ENCODE results near the gene TMEM86A.

TMEM86A gene

DNA sequence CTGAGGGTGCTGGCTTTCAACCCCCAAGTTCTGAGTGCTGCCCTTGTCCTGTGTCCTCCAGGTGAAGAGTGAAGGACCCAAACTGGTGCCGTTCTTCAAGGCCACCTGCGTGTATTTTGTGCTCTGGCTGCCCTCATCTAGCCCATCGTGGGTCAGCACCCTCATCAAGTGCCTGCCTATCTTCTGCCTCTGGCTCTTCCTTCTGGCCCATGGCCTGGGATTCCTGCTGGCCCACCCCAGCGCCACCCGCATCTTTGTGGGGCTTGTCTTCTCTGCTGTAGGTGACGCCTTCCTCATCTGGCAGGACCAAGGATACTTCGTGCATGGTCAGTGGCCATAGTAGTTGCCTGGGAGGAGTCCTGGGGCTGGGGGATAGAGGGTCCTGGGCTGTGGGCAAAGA is 2.3 kb downstream of the TMEM86A start:
- Histone ChIP-seq H3K36me3 (no peaks in the 10 kb centered on the region), H3K9me3 (no peaks in the 10 kb centered on the region), H3K27ac (no peak overlapping the region), H3K27me3 (peaks cover 97% of the 10 kb centered on the region), H3K4me3 (ENCODE audit: low read depth in 1 of 2, low read length in 1 of 2) (no peak overlapping the region), H3K4me1 (ENCODE audit: control insufficient read depth in 1 of 2, insufficient read depth in 1 of 2, low read depth in 1 of 2, low read length in 1 of 2) (peaks cover 6 to 18% of the 10 kb centered on the region in 2 experiments)
- TF ChIP-seq, protein P1, sequence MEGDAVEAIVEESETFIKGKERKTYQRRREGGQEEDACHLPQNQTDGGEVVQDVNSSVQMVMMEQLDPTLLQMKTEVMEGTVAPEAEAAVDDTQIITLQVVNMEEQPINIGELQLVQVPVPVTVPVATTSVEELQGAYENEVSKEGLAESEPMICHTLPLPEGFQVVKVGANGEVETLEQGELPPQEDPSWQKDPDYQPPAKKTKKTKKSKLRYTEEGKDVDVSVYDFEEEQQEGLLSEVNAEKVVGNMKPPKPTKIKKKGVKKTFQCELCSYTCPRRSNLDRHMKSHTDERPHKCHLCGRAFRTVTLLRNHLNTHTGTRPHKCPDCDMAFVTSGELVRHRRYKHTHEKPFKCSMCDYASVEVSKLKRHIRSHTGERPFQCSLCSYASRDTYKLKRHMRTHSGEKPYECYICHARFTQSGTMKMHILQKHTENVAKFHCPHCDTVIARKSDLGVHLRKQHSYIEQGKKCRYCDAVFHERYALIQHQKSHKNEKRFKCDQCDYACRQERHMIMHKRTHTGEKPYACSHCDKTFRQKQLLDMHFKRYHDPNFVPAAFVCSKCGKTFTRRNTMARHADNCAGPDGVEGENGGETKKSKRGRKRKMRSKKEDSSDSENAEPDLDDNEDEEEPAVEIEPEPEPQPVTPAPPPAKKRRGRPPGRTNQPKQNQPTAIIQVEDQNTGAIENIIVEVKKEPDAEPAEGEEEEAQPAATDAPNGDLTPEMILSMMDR (IDR thresholded peaks at IDR 0.05): no peak

DNA sequence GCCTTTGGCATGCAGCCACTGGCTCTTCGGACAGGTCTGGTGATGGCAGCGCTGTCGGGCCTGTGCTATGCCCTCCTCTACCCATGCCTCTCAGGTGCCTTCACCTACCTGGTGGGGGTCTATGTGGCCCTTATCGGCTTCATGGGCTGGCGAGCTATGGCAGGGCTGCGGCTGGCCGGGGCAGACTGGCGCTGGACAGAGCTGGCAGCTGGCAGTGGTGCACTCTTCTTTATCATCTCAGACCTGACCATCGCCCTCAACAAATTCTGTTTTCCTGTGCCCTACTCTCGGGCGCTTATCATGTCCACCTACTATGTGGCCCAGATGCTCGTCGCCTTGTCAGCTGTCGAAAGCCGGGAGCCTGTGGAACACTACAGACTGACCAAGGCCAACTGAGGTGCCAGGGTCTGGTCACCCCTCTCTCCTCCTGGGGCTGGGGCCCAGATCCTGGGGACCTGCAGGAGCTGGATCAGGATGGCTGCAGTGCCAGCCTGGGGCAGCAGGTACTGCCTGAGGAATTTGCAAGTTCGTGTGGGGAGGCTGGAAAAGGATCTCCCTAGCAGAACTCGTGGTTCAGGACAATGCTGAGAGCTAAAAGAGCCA is 3.1 kb downstream of the TMEM86A start:
- H3K27me3 ChIP-seq: peaks cover 99% of the 10 kb centered on the region
- H3K27ac ChIP-seq: no peak overlapping the region
- TF ChIP-seq, protein P1 (IDR thresholded peaks at IDR 0.05): no peak
- H3K36me3 ChIP-seq: no peaks in the 10 kb centered on the region
- H3K4me3 ChIP-seq (ENCODE audit: low read depth in 1 of 2, low read length in 1 of 2): no peak overlapping the region
- no peaks in the 10 kb centered on the region for H3K9me3 ChIP-seq
- H3K4me1 ChIP-seq (ENCODE audit: control insufficient read depth in 1 of 2, insufficient read depth in 1 of 2, low read depth in 1 of 2, low read length in 1 of 2): peaks cover 6 to 18% of the 10 kb centered on the region in 2 experiments

- Histone ChIP-seq H3K36me3 (no peaks in the 10 kb centered on the region), H3K4me3 (ENCODE audit: low read depth in 1 of 2, low read length in 1 of 2) (no peak overlapping the region), H3K4me1 (ENCODE audit: control insufficient read depth in 1 of 2, insufficient read depth in 1 of 2, low read depth in 1 of 2, low read length in 1 of 2) (peaks cover 6 to 18% of the 10 kb centered on the region in 2 experiments), H3K9me3 (no peaks in the 10 kb centered on the region), H3K27ac (no peak overlapping the region), H3K27me3 (peaks cover 99% of the 10 kb centered on the region)
- TF ChIP-seq, protein P1 (IDR thresholded peaks at IDR 0.05): no peak
Observed at GRCh38 chr11:18703001-18703763, 4.6 kb downstream of the TMEM86A start.

GRCh38 chr11:18704045-18704645 is 5.6 kb downstream of the TMEM86A start:
- no peak overlapping the region for H3K4me3 ChIP-seq (ENCODE audit: low read depth in 1 of 2, low read length in 1 of 2)
- H3K4me1 ChIP-seq (ENCODE audit: control insufficient read depth in 1 of 2, insufficient read depth in 1 of 2, low read depth in 1 of 2, low read length in 1 of 2): peaks cover 4 to 9% of the 10 kb centered on the region in 2 experiments
- H3K36me3 ChIP-seq: no peaks in the 10 kb centered on the region
- TF ChIP-seq, protein P1 (IDR thresholded peaks at IDR 0.05): no peak
- no peaks in the 10 kb centered on the region for H3K9me3 ChIP-seq
- H3K27ac ChIP-seq: no peak overlapping the region
- H3K27me3 ChIP-seq: peaks cover 99% of the 10 kb centered on the region

GRCh38 chr11:18704698-18705097 is 6.1 kb downstream of the TMEM86A start:
- no peak overlapping the region for H3K27ac ChIP-seq
- no peaks in the 10 kb centered on the region for H3K36me3 ChIP-seq
- no peak overlapping the region for H3K4me3 ChIP-seq (ENCODE audit: low read depth in 1 of 2, low read length in 1 of 2)
- peaks cover 0 to 6% of the 10 kb centered on the region in 2 experiments for H3K4me1 ChIP-seq (ENCODE audit: control insufficient read depth in 1 of 2, insufficient read depth in 1 of 2, low read depth in 1 of 2, low read length in 1 of 2)
- H3K9me3 ChIP-seq: no peaks in the 10 kb centered on the region
- peaks cover 99% of the 10 kb centered on the region for H3K27me3 ChIP-seq
- TF ChIP-seq, protein P1 (IDR thresholded peaks at IDR 0.05): no peak

Data from neutrophil (primary cell).